ENCODE measurements around the gene ALG2. TPM values are rescaled to one million over a fixed set of nuclear protein-coding genes. Genes with fewer than 3 reads are reported as not detected.

Gene ALG2
- total and polyA plus RNA-seq, 2 donors from 2014 or later: 38.7 to 40.5 TPM

GRCh38 chr9:99173570-99174504 is 47.9 kb downstream of the ALG2 start:
- H3K9ac ChIP-seq (ENCODE audit: low read length in 3 of 3): no peak overlapping the region
- H3K9me3 ChIP-seq (ENCODE audit: control insufficient read depth in 2 of 3, insufficient read depth in 1 of 3, low read length in 3 of 3): no peaks in the 10 kb centered on the region
- H3K36me3 ChIP-seq (ENCODE audit: control insufficient read depth in 2 of 3, insufficient read depth in 3 of 3, low read length in 3 of 3): no peaks in the 10 kb centered on the region
- intact Hi-C loops (cut with DNase I): no loop called here
- DNase-seq: no peak
- no peaks in the 10 kb centered on the region for H3K27me3 ChIP-seq (ENCODE audit: control insufficient read depth, insufficient read depth, low read length)
- no peak overlapping the region for H3K4me3 ChIP-seq (ENCODE audit: low read length in 3 of 3)
- no peak for TF ChIP-seq CTCF (IDR thresholded peaks at IDR 0.05; ENCODE audit: borderline replicate concordance, extremely low read depth, insufficient read depth)
- no peak overlapping the region for H3K27ac ChIP-seq (ENCODE audit: low read depth in 2 of 2, low read length in 2 of 2)
- peaks cover 0 to 7% (median 6%) of the 10 kb centered on the region in 3 donors for H3K4me1 ChIP-seq (ENCODE audit: control insufficient read depth in 2 of 3, insufficient read depth in 2 of 3, low read depth in 1 of 3, low read length in 3 of 3)
- FAIRE-seq: no peak

GRCh38 chr9:99172124-99173091 is 49.3 kb downstream of the ALG2 start:
- H3K9me3 ChIP-seq (ENCODE audit: control insufficient read depth in 2 of 3, insufficient read depth in 1 of 3, low read length in 3 of 3): no peaks in the 10 kb centered on the region
- DNase-seq (peak in 3 of 5 donors; percentile 31 to 66 (median 59)), FAIRE-seq (no peak)
- no peak for TF ChIP-seq CTCF (IDR thresholded peaks at IDR 0.05; ENCODE audit: borderline replicate concordance, extremely low read depth, insufficient read depth)
- no peaks in the 10 kb centered on the region for H3K36me3 ChIP-seq (ENCODE audit: control insufficient read depth in 2 of 3, insufficient read depth in 3 of 3, low read length in 3 of 3)
- H3K27ac ChIP-seq (ENCODE audit: low read depth in 2 of 2, low read length in 2 of 2): no peak overlapping the region
- H3K27me3 ChIP-seq (ENCODE audit: control insufficient read depth, insufficient read depth, low read length): no peaks in the 10 kb centered on the region
- no peak overlapping the region for H3K4me3 ChIP-seq (ENCODE audit: low read length in 3 of 3)
- H3K4me1 ChIP-seq (ENCODE audit: control insufficient read depth in 2 of 3, insufficient read depth in 2 of 3, low read depth in 1 of 3, low read length in 3 of 3): peaks cover 0 to 7% (median 6%) of the 10 kb centered on the region in 3 donors
- intact Hi-C loops (cut with DNase I): no loop called here
- H3K9ac ChIP-seq (ENCODE audit: low read length in 3 of 3): no peak overlapping the region

GRCh38 chr9:99171225-99172123 is 50.3 kb downstream of the ALG2 start:
- no peaks in the 10 kb centered on the region for H3K36me3 ChIP-seq (ENCODE audit: control insufficient read depth in 2 of 3, insufficient read depth in 3 of 3, low read length in 3 of 3)
- no peak overlapping the region for H3K27ac ChIP-seq (ENCODE audit: low read depth in 2 of 2, low read length in 2 of 2)
- no peak overlapping the region for H3K4me3 ChIP-seq (ENCODE audit: low read length in 3 of 3)
- intact Hi-C loops (cut with DNase I): no loop called here
- no peaks in the 10 kb centered on the region for H3K27me3 ChIP-seq (ENCODE audit: control insufficient read depth, insufficient read depth, low read length)
- H3K9ac ChIP-seq (ENCODE audit: low read length in 3 of 3): no peak overlapping the region
- DNase-seq (no peak), FAIRE-seq (no peak)
- H3K4me1 ChIP-seq (ENCODE audit: control insufficient read depth in 2 of 3, insufficient read depth in 2 of 3, low read depth in 1 of 3, low read length in 3 of 3): peaks cover 0 to 7% (median 6%) of the 10 kb centered on the region in 3 donors
- no peaks in the 10 kb centered on the region for H3K9me3 ChIP-seq (ENCODE audit: control insufficient read depth in 2 of 3, insufficient read depth in 1 of 3, low read length in 3 of 3)
- no peak for TF ChIP-seq CTCF (IDR thresholded peaks at IDR 0.05; ENCODE audit: borderline replicate concordance, extremely low read depth, insufficient read depth)

Measured in kidney (tissue), 14 donors.